ENCODE measurements around the gene ATP1B1.

ATP1B1 gene

DNA sequence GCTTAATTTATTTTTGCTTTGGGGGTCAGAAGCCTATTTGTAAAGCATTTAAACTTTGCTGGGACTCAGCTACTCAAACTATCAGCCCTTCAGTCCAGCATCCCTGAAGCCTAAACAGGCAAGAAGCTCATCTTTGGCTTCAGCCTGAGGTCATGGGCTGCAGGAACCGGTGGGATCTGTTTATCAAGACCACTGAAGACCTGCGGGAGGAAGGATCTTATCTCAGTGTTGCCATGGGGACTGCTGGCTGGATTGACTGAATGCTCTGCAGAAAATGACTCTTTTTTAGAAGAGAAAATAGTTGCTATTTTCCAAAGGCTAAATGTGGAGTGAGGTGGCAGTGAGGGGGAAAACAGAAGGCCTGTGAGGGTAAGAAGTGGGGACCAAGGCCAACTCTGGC lies 20.6 kb upstream of the ATP1B1 start (continued):
- TF ChIP-seq, protein P1, sequence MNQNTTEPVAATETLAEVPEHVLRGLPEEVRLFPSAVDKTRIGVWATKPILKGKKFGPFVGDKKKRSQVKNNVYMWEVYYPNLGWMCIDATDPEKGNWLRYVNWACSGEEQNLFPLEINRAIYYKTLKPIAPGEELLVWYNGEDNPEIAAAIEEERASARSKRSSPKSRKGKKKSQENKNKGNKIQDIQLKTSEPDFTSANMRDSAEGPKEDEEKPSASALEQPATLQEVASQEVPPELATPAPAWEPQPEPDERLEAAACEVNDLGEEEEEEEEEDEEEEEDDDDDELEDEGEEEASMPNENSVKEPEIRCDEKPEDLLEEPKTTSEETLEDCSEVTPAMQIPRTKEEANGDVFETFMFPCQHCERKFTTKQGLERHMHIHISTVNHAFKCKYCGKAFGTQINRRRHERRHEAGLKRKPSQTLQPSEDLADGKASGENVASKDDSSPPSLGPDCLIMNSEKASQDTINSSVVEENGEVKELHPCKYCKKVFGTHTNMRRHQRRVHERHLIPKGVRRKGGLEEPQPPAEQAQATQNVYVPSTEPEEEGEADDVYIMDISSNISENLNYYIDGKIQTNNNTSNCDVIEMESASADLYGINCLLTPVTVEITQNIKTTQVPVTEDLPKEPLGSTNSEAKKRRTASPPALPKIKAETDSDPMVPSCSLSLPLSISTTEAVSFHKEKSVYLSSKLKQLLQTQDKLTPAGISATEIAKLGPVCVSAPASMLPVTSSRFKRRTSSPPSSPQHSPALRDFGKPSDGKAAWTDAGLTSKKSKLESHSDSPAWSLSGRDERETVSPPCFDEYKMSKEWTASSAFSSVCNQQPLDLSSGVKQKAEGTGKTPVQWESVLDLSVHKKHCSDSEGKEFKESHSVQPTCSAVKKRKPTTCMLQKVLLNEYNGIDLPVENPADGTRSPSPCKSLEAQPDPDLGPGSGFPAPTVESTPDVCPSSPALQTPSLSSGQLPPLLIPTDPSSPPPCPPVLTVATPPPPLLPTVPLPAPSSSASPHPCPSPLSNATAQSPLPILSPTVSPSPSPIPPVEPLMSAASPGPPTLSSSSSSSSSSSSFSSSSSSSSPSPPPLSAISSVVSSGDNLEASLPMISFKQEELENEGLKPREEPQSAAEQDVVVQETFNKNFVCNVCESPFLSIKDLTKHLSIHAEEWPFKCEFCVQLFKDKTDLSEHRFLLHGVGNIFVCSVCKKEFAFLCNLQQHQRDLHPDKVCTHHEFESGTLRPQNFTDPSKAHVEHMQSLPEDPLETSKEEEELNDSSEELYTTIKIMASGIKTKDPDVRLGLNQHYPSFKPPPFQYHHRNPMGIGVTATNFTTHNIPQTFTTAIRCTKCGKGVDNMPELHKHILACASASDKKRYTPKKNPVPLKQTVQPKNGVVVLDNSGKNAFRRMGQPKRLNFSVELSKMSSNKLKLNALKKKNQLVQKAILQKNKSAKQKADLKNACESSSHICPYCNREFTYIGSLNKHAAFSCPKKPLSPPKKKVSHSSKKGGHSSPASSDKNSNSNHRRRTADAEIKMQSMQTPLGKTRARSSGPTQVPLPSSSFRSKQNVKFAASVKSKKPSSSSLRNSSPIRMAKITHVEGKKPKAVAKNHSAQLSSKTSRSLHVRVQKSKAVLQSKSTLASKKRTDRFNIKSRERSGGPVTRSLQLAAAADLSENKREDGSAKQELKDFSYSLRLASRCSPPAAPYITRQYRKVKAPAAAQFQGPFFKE (tag by site-specific recombination; IDR thresholded peaks at IDR 0.05; ENCODE audit: borderline replicate concordance) = no peak
- TF ChIP-seq ZNF624 (tag by site-specific recombination; IDR thresholded peaks at IDR 0.05) = no peak
- TF ChIP-seq, protein P2, sequence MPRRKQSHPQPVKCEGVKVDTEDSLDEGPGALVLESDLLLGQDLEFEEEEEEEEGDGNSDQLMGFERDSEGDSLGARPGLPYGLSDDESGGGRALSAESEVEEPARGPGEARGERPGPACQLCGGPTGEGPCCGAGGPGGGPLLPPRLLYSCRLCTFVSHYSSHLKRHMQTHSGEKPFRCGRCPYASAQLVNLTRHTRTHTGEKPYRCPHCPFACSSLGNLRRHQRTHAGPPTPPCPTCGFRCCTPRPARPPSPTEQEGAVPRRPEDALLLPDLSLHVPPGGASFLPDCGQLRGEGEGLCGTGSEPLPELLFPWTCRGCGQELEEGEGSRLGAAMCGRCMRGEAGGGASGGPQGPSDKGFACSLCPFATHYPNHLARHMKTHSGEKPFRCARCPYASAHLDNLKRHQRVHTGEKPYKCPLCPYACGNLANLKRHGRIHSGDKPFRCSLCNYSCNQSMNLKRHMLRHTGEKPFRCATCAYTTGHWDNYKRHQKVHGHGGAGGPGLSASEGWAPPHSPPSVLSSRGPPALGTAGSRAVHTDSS (tag by site-specific recombination; IDR thresholded peaks at IDR 0.05) = no peak
- TF ChIP-seq TRIM28 (IDR thresholded peaks at IDR 0.05; ENCODE audit: borderline replicate concordance, low read length) = no peak
- no peak for TF ChIP-seq ZEB2 (tag by site-specific recombination; IDR thresholded peaks at IDR 0.05)
- TF ChIP-seq, protein P3, sequence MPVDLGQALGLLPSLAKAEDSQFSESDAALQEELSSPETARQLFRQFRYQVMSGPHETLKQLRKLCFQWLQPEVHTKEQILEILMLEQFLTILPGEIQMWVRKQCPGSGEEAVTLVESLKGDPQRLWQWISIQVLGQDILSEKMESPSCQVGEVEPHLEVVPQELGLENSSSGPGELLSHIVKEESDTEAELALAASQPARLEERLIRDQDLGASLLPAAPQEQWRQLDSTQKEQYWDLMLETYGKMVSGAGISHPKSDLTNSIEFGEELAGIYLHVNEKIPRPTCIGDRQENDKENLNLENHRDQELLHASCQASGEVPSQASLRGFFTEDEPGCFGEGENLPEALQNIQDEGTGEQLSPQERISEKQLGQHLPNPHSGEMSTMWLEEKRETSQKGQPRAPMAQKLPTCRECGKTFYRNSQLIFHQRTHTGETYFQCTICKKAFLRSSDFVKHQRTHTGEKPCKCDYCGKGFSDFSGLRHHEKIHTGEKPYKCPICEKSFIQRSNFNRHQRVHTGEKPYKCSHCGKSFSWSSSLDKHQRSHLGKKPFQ (tag by site-specific recombination; IDR thresholded peaks at IDR 0.05) = no peak
- TF ChIP-seq ZNF585B (tag by site-specific recombination; IDR thresholded peaks at IDR 0.05) = no peak

DNA sequence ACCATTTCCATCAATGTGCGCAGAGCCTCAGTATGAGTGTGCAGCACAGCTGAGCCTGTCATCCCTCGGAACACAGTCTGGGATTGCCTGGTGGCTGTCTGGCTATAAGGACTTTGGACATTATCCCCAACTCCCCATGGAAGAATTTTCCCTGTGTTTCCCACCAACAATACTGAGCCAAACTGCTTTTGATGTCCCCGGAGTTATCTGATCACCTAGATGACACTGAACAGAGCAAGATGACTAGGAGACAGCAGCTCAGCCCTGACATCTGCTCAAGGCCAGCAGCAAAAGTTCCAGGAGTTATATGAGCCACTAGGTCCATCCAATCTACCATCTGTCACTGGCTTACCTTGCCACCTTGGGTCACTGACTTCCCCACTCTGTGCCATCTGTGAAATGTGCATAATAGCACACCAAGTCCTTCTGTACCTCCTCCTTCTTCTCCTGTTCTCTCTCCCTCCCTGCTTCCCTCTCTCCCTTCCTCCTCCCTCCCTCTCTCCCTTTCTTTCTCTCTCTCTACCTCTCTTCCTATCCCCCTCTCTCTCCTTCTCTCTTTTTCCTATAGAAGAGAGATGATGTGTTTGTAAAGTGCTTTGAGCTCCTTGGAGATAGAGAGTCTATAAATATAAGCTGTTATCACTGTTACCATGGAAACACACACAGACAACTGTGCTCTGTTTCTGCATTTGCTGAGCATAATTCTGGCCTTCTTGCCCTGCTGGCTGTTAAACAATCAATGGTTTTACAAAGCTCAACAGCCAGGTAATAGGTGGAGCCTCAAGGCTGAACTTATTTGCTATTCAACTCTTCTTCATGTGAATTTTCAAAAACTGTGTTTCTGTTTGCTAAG lies 19.7 kb upstream of the ATP1B1 start:
- TF ChIP-seq, protein P2 (tag by site-specific recombination; IDR thresholded peaks at IDR 0.05) = no peak
- TF ChIP-seq ZNF146 (tag by site-specific recombination; IDR thresholded peaks at IDR 0.05) (no peak), ZSCAN30 (tag by site-specific recombination; IDR thresholded peaks at IDR 0.05) (no peak), ZNF366 (tag by site-specific recombination; conservative IDR thresholded peaks at IDR 0.05) (peak; percentile 70), ZNF16 (tag by site-specific recombination; IDR thresholded peaks at IDR 0.05; ENCODE audit: low read depth) (no peak), ZNF596 (tag by site-specific recombination; IDR thresholded peaks at IDR 0.05) (0 out of 2 replicates have a peak, but pooled peaks have one; percentile 44)
- TF ChIP-seq, protein P4, sequence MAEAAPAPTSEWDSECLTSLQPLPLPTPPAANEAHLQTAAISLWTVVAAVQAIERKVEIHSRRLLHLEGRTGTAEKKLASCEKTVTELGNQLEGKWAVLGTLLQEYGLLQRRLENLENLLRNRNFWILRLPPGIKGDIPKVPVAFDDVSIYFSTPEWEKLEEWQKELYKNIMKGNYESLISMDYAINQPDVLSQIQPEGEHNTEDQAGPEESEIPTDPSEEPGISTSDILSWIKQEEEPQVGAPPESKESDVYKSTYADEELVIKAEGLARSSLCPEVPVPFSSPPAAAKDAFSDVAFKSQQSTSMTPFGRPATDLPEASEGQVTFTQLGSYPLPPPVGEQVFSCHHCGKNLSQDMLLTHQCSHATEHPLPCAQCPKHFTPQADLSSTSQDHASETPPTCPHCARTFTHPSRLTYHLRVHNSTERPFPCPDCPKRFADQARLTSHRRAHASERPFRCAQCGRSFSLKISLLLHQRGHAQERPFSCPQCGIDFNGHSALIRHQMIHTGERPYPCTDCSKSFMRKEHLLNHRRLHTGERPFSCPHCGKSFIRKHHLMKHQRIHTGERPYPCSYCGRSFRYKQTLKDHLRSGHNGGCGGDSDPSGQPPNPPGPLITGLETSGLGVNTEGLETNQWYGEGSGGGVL (tag by site-specific recombination; IDR thresholded peaks at IDR 0.05) = peak; percentile 71
- no peak overlapping the region for H3K4me3 ChIP-seq (ENCODE audit: low read depth, low read length)
- ChIA-PET POLR2A (no interaction called here), CTCF (interaction anchor here (0.5 kb wide), 1 partner anchor 69 kb away, joined by 3 read pairs; no protein-coding TSS in a partner anchor)
- H3K9me3 ChIP-seq (ENCODE audit: control insufficient read depth, insufficient read depth, low read depth, low read length) = no peaks in the 10 kb centered on the region
- H3K4me1 ChIP-seq (ENCODE audit: control insufficient read depth, insufficient read depth, low read length) = 0 out of 2 replicates have a peak, but pooled peaks cover 3% of the 10 kb centered on the region
- no peak overlapping the region for H3K27ac ChIP-seq (ENCODE audit: extremely low read depth, low read depth, low read length)
- no peaks in the 10 kb centered on the region for H3K36me3 ChIP-seq (ENCODE audit: control insufficient read depth in 2 of 2, insufficient read depth in 1 of 2, low read length in 2 of 2)
